Neuron (in vitro differentiated cells): ENCODE results near the gene AKAP12.
A peak's percentile ranks its signal among the peaks of the same experiment; 100 is the strongest.
"Not testable (repeated sequence)": the region's sequence is repeated elsewhere in the genome, so short reads cannot be mapped to it uniquely, and the experiment has no call there.

Experiments used
- H2AFZ ChIP-seq: one replicate; pipeline ENCODE4 v1.6.1; 2013; ENCODE audit warnings: low read depth, mild to moderate bottlenecking, inconsistent platforms, low read length, moderate library complexity
- H3K27me3 ChIP-seq: one replicate; pipeline ENCODE4 v1.6.1; 2013; ENCODE audit warnings: low read length; ENCODE audit not compliant: insufficient read depth
- H3K36me3 ChIP-seq: one replicate; pipeline ENCODE4 v1.6.1; 2013; ENCODE audit warnings: low read length; ENCODE audit not compliant: insufficient read depth
- H3K4me1 ChIP-seq: one replicate; pipeline ENCODE4 v1.6.1; 2013; ENCODE audit warnings: low read length; ENCODE audit not compliant: insufficient read depth
- H3K4me3 ChIP-seq: 2 replicates; pipeline ENCODE4 v1.5.1; 2013; ENCODE audit warnings: mild to moderate bottlenecking, low read length, moderate library complexity
- H3K9me3 ChIP-seq: one replicate; pipeline ENCODE4 v1.6.1; 2013; ENCODE audit warnings: low read length

The AKAP12 gene

DNA sequence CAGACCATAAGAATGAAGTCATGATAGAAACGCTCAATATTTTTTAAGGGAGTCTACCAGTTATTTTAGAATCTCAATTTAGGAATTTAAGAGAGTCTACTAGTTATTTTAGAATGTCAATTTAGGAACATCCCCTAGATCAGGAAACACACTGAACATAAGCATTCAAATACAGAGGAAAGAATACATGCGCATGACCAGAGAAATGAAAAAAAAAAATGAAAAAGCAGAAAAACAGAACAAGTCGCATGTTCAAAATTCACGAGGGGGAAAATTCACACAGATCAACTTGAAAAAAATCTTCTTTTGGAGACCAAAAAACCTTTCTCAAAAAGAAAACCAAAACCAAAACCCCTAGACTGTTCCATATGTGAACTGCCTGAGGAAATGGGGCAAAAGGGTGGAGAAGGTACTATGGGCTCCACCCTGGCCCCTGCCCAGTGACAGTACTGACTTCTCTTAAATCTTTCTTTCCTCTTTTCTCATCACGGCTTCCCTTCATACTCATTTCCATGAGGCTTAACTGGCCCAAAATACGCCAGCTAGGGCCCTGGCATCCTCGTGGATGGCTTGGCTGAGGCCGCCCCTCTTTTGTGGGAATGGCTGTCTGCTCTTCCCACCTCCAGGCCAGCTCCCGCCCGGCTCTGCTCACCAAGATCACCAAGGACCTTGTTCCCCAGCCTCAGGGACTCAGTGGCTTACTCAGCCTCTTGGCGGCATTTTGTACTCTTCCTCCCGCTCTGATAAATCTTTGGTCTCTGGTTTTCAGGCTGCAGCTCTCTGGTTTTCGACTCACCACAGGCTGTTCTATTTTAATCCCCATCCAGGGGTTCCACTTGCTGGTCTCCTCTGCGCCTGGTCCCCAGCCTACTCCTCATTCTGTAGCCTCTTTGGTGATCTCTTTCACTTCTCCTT is 140.4 kb downstream of the AKAP12 start:
- no peaks in the 10 kb centered on the region for H3K36me3 ChIP-seq
- H3K4me3 ChIP-seq = no peak overlapping the region
- H2AFZ ChIP-seq = no peak overlapping the region
- peaks cover 12% of the 10 kb centered on the region for H3K4me1 ChIP-seq
- no peaks in the 10 kb centered on the region for H3K27me3 ChIP-seq
- H3K9me3 ChIP-seq = no peaks in the 10 kb centered on the region

DNA sequence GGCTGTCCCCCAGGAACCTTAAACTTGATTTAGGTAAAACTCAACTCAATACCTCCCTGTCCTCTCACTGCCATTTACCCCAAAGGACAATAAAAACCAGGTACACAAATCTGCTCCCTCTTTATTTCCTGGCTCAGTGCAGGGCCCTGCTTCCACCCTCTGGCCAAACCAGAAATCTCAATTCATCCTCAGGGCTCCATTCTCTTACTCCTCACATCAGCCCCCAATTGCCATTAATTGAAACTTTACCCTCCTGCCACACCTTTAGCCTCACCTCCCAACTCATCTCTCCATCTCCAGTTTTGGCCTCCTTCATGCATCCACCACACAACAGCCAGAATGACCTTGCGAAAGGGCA is 141.1 kb downstream of the AKAP12 start:
- Histone ChIP-seq H3K9me3 (no peaks in the 10 kb centered on the region), H3K4me3 (no peak overlapping the region), H3K27me3 (no peaks in the 10 kb centered on the region), H3K4me1 (peaks cover 6% of the 10 kb centered on the region), H3K36me3 (no peaks in the 10 kb centered on the region), H2AFZ (no peak overlapping the region)

DNA sequence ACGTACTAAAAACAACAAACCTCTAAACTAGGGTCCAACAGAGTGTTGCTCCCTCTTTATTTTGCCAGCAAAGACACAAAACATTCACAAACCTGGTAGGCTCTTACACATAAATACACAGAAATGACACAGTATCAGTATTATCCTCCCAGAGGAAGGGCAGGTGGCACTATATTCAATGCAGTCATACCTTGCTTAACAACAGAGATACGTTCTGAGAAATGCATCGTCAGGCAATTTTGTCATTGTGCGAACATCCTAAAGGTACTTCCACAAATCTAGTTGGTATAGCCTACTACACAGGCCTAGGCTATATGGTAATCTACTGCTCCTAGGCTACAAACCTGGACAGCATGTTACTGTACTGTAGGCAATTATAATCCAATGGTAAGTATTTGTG is 142.0 kb downstream of the AKAP12 start:
- H3K4me3 ChIP-seq = no peak overlapping the region
- H2AFZ ChIP-seq = no peak overlapping the region
- no peaks in the 10 kb centered on the region for H3K9me3 ChIP-seq
- H3K4me1 ChIP-seq = no peaks in the 10 kb centered on the region
- no peaks in the 10 kb centered on the region for H3K27me3 ChIP-seq
- no peaks in the 10 kb centered on the region for H3K36me3 ChIP-seq

DNA sequence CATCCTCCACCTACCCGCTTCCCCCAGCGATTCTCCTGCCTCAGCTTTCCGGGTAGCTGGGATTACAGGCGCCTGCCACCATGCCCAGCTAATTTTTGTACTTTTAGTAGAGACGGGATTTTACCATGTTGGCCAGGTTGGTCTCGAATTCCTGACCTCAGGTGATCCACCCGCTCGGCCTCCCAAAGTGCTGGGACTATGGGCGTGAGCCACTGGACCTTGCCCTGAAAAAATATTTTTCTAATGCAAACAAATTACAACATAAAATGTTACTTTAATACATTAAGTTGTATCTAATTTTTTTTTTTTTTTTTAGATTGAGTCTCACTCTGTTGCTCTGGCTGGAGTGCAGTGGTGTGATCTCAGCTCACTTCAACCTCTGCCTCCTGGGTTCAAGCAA is 142.9 kb downstream of the AKAP12 start:
- H3K36me3 ChIP-seq, H3K4me1 ChIP-seq, H3K27me3 ChIP-seq, H3K9me3 ChIP-seq, H3K4me3 ChIP-seq, H2AFZ ChIP-seq: not testable (repeated sequence)

DNA sequence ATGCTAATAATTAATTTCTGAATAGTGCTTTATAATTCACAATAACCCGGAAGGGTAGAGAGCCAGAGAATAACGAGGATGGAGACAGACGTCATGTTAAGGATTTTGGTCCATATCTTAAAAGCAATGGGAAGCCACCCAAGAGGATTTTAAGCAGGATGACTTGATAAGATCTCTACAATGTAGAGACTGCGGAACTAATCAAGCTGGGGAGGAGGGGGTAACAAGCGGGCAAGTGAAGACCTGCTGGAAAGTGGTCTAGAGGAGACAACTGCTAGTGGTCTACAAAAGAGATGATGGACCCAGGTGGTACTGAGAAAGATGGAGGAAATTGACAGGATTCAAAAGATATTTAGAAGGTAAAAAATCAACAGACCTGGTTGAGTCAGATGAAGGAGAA is 144.4 kb downstream of the AKAP12 start:
- peaks cover 7% of the 10 kb centered on the region for H3K36me3 ChIP-seq
- H3K9me3 ChIP-seq = no peaks in the 10 kb centered on the region

DNA sequence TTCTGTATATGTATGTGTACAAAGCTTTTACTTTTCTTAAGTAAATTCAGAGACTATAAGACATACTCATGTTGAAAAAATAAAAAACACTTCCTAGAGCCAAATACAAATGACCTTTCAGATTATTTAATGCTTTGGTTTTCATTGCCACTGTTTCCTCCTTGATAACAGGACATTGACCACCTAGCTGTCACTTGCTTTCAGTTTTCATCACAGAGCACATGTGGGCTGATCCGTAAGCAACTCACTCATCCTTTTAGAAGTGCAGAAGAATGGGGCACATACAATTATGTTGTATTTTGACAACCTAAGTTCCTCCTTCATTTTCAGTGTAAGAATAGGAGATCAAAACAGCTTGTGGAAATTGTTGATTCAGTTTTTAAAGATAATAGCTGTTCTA is 145.4 kb downstream of the AKAP12 start:
- H3K9me3 ChIP-seq = no peaks in the 10 kb centered on the region
- no peak overlapping the region for H2AFZ ChIP-seq
- no peaks in the 10 kb centered on the region for H3K27me3 ChIP-seq

More for the DNA sequence above, 144.4 kb downstream of the AKAP12 start:
- Histone ChIP-seq H3K27me3 (no peaks in the 10 kb centered on the region), H3K4me1 (no peaks in the 10 kb centered on the region), H2AFZ (no peak overlapping the region), H3K4me3 (no peak overlapping the region)

DNA sequence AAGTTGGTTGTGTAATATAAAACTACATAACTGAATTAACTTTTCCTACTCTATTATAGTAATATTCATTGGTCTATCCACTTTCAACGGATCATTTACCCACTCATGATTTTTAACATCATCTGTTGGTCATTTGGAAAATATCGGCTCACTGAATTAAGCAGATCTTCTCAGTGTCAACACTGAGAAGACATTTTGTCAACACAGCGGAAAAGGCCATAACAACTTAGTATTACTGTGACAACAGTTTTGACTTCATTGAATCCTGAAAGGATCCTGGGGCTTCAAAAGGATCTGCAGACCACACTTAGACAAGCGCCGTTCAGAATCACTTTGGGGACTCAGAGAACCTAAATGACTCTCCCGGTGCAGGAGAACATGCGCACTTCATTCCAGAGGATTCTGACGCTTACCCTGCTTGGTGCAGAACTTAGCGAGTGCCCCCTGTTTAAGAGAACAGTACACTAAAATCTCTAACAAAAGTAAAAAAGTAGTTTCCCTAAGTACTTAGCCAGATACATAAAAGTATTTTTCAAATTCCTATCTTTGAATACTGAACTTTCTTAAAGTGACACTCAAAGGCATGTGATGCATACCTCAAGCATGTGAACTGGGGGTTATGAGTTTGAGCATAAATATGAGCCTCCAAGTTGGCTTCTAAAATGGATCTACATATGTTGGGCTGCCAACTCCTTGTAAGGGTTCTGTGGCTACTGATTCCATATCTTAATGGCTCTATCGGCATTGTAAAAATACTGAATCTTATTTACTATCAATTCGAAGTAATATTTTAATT is 147.6 kb downstream of the AKAP12 start:
- Histone ChIP-seq H3K4me1 (peaks cover 7% of the 10 kb centered on the region), H2AFZ (no peak overlapping the region), H3K4me3 (no peak overlapping the region), H3K27me3 (no peaks in the 10 kb centered on the region), H3K9me3 (no peaks in the 10 kb centered on the region), H3K36me3 (peaks cover 7% of the 10 kb centered on the region)

More for the DNA sequence above, 145.4 kb downstream of the AKAP12 start:
- no peaks in the 10 kb centered on the region for H3K4me1 ChIP-seq
- H3K36me3 ChIP-seq = peaks cover 7% of the 10 kb centered on the region
- no peak overlapping the region for H3K4me3 ChIP-seq

DNA sequence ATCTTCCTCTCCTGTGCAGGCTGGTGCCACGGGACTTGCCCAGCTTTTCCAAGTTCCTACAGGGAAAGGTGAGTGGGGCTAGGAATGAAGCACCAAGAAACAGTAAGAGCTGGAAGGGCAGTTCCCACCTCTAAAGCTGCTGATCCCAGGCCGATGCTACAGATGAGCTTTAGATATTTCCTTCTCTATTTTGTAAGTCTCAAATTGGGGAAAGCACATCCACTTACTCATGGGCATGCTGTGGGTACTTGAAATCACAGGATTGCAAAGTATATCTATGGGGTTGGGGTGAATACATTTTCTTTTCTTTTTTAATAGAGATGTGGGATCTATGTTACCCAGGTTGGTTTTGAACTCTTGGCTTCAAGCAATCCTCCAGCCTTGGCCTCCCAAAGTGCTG is 148.5 kb downstream of the AKAP12 start:
- Histone ChIP-seq H3K36me3 (peaks cover 7% of the 10 kb centered on the region), H3K27me3 (no peaks in the 10 kb centered on the region), H3K4me1 (peaks cover 15% of the 10 kb centered on the region), H2AFZ (no peak overlapping the region), H3K4me3 (no peak overlapping the region), H3K9me3 (no peaks in the 10 kb centered on the region)

DNA sequence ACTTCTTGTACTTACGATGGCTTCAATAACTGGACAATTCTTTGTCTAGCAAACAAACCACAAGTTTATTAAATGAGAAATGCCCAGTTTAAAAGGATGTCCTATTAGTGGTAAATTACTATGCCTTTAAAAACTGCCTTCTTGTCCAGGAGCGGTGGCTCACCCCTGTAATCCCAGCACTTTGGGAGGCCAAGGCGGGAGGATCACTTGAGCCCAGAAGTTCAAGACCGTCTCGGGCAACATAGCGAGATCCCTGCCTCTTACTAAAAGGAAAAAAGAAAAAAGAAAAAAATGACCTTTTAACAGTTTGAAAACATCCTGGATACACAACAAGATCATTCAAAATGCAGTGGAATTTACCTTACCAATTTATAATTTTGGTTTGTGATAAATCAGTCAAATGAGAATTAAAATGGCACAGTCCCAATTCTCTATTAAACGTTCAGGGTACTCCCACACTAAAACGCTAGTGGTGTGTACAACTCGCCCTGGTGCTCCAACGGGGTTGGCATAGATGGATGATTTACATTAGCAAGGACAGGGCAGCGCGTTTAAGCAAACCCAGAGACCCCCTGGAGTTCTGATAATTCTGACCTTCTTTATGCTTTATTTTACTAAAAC is 149.3 kb downstream of the AKAP12 start:
- H3K4me1 ChIP-seq = peaks cover 24% of the 10 kb centered on the region
- peak overlapping the region; percentile 19 for H2AFZ ChIP-seq
- H3K36me3 ChIP-seq = peaks cover 7% of the 10 kb centered on the region

DNA sequence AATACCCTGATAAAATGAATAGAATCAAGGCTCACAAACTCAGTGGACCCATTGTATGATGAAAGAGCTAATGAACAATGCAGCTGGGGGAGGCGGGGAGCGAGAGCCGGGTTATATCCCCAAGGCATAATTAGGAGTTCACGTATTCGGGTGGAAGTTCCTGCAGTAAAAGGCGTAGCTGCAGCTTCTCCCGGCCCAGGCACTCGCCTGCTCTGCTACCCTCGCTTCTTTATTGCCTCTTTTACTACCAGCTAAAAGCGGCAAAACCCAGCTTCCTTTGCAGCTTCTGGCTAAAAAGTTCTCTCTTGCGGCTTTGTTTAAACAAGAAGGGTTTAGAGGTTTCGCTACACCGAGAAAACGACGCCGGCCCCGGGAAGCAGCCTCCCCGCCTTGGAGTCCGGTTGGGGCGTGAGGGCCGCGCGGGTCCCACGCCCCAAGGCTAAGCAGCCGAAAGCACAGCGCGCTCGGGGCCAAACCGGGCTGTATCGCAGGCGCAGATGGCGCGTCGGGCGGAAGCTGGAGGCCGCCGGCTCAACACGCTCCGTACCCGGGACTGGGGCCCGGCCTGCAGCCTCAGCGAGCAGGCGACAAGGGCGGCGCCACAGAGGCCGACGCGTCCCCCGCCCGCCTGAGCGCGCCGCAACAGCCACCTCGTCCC is 150.0 kb downstream of the AKAP12 start:
- peak overlapping the region; percentile 19 for H2AFZ ChIP-seq
- no peaks in the 10 kb centered on the region for H3K27me3 ChIP-seq
- peak overlapping the region; percentile 74 for H3K4me3 ChIP-seq
- H3K36me3 ChIP-seq = peaks cover 7% of the 10 kb centered on the region
- H3K9me3 ChIP-seq = no peaks in the 10 kb centered on the region
- H3K4me1 ChIP-seq = peaks cover 26% of the 10 kb centered on the region

More for the DNA sequence above, 149.3 kb downstream of the AKAP12 start:
- Histone ChIP-seq H3K27me3 (no peaks in the 10 kb centered on the region), H3K9me3 (no peaks in the 10 kb centered on the region), H3K4me3 (peak overlapping the region; percentile 74)

DNA sequence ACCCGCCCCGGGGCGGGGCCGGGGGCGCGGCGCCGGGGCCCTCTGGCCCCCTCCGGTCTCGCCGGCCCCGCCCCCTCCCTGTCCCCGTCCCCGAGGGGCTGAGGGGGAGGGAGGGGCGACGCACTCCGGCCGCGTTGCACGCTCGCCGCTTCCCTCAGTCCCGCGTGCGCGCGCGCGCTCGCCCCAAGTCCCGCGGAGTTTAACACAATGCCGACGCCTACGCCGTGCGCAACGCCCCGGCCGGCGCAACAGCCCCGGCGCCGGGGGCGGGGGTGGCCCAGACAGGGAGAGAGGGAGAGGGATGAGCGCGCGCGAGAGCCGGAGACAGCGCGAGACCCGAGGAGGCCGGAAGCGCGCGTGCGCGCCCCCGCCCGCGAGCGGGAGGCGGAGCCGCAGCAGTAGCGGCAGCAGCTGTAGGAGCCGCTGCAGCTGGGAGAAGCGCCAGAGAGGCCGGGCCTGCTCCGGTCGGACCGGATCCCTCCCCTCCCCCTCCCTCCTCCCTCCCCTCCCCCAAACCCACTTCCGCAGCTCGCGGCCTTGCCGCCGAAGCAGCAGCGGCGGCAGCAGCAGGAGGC is 150.6 kb downstream of the AKAP12 start:
- H2AFZ ChIP-seq = no peak overlapping the region
- H3K36me3 ChIP-seq = peaks cover 7% of the 10 kb centered on the region
- H3K9me3 ChIP-seq = peaks cover under 1% of the 10 kb centered on the region
- no peaks in the 10 kb centered on the region for H3K27me3 ChIP-seq
- peaks cover 26% of the 10 kb centered on the region for H3K4me1 ChIP-seq
- H3K4me3 ChIP-seq = peak overlapping the region; percentile 74

DNA sequence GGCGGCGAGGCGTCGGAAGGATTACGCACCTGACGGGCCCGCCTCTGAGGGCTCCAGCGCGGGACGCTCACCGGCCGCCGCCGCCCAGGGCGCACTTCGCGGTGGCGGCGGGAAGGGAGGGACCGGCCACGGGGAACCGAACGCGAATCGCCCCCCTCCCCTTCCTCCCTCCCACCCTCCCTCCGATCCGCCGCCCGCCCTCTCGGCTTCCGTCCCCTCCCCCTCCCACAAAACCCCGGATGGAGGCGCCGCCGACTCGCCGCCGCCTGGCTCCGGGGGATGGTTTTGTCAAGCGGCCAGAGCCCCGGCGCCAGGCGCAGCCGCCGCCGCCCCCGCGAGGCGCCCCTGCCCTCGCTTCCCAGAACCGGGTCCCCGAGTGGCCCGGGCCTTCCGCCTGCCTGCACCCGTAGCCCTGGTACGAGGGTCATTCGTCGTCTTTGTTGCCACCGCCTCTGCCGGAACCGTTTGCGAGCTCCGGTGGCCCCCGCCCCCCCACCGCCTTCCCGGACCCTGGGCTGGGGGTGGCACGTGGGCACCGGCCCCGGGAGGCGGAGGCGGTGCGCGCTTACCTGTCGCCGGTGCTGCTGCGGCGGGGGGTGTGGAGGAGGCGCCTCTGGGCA is 151.2 kb downstream of the AKAP12 start:
- Histone ChIP-seq H3K9me3 (peaks cover 2% of the 10 kb centered on the region), H3K4me1 (peaks cover 26% of the 10 kb centered on the region), H3K36me3 (peaks cover 7% of the 10 kb centered on the region), H3K4me3 (peak overlapping the region; percentile 61), H2AFZ (peak overlapping the region; percentile 50), H3K27me3 (no peaks in the 10 kb centered on the region)
